Tibial nerve (tissue), 4 donors: Measurements from ENCODE around the gene SEC31A.

Experiments used
- EP300 ChIP-seq, 2 donors: sonication (generic); formaldehyde crosslinking; IDR thresholded peaks; one replicate each; pipeline ENCODE4 v1.6.1; 2017; ENCODE audit warnings: antibody characterized with exemption in 2 of 2, mild to moderate bottlenecking in 1 of 2
- POLR2A ChIP-seq, 2 donors: fragments of 450-650 bp; IDR thresholded peaks; one replicate each; pipeline ENCODE4 v1.6.1; 2017; ENCODE audit warnings: antibody characterized with exemption in 2 of 2, mild to moderate bottlenecking in 2 of 2, moderate library complexity in 2 of 2
- TF ChIP-seq, protein P1 (sequence below), 5 experiments: fragments of 200-600 bp in 3 of 5; fragments of 450-650 bp in 2 of 5; sonication (generic) in 3 of 5; IDR thresholded peaks; one replicate each; pipeline ENCODE4 v1.5.1; 2016 to 2019; ENCODE audit warnings: antibody characterized with exemption in 5 of 5, mild to moderate bottlenecking in 3 of 5, moderate library complexity in 2 of 5

DNA sequence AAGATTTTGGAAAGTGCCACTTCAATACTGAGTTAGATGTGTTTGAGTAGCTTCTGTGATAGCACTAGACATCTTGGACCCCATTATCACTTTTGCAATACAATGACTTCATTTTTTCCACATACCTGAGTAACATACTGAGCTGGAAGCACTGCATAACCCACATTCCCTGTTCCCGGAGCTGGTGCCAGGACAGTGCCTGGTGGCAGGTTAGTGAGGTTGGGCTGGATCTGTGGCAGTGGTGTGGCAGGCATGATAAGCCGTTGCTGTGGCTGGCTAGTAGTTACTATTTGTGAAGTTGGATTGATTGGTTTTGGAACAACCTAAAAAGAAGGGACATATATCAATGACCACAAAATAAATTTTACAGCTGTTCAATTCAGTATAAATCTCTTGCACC, 48.5 kb upstream of the SEC31A start:
- TF ChIP-seq, protein P1, sequence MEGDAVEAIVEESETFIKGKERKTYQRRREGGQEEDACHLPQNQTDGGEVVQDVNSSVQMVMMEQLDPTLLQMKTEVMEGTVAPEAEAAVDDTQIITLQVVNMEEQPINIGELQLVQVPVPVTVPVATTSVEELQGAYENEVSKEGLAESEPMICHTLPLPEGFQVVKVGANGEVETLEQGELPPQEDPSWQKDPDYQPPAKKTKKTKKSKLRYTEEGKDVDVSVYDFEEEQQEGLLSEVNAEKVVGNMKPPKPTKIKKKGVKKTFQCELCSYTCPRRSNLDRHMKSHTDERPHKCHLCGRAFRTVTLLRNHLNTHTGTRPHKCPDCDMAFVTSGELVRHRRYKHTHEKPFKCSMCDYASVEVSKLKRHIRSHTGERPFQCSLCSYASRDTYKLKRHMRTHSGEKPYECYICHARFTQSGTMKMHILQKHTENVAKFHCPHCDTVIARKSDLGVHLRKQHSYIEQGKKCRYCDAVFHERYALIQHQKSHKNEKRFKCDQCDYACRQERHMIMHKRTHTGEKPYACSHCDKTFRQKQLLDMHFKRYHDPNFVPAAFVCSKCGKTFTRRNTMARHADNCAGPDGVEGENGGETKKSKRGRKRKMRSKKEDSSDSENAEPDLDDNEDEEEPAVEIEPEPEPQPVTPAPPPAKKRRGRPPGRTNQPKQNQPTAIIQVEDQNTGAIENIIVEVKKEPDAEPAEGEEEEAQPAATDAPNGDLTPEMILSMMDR (IDR thresholded peaks at IDR 0.05), result no peak
- no peak for TF ChIP-seq POLR2A (IDR thresholded peaks at IDR 0.05)
- TF ChIP-seq EP300 (IDR thresholded peaks at IDR 0.05), result no peak
